ENCODE results near the gene AIPL1. TPM values are rescaled to one million over a fixed set of nuclear protein-coding genes. Genes with fewer than 3 reads are reported as not detected.
A peak's percentile ranks its signal among the peaks of the same experiment; 100 is the strongest.

Gene AIPL1
- total RNA-seq, 3 donors from 2014 or later, result not detected

DNA sequence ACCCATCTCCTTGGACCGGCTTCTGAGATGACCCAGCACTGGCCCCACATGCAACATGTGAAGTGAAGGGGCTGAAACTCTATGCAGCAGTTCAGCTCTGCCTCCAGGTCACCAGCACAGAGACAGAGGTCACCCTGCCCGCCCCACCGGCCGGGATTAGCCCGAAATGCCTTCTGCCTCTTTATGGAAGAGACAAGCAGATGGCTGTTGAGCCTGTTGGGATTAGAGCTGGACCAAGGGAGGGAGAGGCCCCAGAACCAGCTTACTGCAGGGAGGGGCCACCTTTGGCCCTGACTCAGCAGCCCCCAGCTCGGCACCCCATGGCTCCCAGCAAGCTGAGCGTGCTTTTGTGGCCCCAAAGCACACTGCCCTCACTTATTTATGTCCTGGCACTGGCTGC lies 5.7 kb downstream of the AIPL1 start:
- TF ChIP-seq, protein P1, sequence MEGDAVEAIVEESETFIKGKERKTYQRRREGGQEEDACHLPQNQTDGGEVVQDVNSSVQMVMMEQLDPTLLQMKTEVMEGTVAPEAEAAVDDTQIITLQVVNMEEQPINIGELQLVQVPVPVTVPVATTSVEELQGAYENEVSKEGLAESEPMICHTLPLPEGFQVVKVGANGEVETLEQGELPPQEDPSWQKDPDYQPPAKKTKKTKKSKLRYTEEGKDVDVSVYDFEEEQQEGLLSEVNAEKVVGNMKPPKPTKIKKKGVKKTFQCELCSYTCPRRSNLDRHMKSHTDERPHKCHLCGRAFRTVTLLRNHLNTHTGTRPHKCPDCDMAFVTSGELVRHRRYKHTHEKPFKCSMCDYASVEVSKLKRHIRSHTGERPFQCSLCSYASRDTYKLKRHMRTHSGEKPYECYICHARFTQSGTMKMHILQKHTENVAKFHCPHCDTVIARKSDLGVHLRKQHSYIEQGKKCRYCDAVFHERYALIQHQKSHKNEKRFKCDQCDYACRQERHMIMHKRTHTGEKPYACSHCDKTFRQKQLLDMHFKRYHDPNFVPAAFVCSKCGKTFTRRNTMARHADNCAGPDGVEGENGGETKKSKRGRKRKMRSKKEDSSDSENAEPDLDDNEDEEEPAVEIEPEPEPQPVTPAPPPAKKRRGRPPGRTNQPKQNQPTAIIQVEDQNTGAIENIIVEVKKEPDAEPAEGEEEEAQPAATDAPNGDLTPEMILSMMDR (IDR thresholded peaks at IDR 0.05), result no peak
- Histone ChIP-seq H3K4me3 (no peak overlapping the region), H3K4me1 (ENCODE audit: low read depth) (no peaks in the 10 kb centered on the region), H3K9me3 (peaks cover 6% of the 10 kb centered on the region), H3K36me3 (ENCODE audit: low read depth) (no peaks in the 10 kb centered on the region)
- DNase-seq (no peak), ATAC-seq (no peak)
- intact Hi-C loops (cut with DNase I, micrococcal nuclease), result no loop called here

DNA sequence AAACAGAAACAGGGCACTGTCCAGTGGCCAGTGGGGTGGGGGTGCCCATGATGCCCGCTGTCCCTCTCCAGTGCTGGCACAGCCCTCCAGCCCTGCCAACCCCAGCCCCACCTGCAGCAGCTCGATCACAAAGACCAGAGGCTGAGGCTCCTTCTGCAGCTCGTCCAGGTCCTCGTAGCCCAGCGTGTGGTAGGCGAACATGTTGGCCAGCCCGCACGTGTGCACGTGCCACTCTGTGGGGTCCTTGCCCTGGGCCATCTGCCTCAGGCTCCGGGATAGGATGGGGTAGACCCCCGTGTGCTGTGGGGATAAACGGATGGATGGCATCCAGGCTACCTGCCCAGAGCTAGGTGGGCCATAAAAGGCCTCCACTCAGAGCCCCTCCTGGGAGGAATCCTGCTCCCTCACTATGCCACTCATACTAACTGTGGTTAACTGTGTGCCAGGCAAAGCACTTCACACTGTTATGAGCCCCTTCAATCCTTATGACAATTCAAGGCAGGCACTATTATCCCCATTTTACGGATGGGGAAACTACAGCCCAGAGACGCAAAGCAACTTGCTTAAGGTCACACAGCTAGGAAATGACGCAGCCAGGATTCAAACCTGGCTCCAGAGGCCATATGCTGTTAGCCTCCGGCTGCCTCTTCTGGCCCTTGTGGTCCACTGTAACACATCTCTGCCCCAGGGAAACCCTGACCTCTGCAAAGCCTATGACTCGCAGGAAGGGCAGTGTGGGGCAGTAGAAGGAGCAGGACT lies 6.5 kb downstream of the AIPL1 start:
- ATAC-seq (no peak), DNase-seq (no peak)
- TF ChIP-seq, protein P1 (IDR thresholded peaks at IDR 0.05), result no peak
- peaks cover 6% of the 10 kb centered on the region for H3K9me3 ChIP-seq
- no peaks in the 10 kb centered on the region for H3K36me3 ChIP-seq (ENCODE audit: low read depth)
- no peaks in the 10 kb centered on the region for H3K4me1 ChIP-seq (ENCODE audit: low read depth)
- intact Hi-C loops (cut with DNase I, micrococcal nuclease), result no loop called here
- H3K4me3 ChIP-seq, result no peak overlapping the region

DNA sequence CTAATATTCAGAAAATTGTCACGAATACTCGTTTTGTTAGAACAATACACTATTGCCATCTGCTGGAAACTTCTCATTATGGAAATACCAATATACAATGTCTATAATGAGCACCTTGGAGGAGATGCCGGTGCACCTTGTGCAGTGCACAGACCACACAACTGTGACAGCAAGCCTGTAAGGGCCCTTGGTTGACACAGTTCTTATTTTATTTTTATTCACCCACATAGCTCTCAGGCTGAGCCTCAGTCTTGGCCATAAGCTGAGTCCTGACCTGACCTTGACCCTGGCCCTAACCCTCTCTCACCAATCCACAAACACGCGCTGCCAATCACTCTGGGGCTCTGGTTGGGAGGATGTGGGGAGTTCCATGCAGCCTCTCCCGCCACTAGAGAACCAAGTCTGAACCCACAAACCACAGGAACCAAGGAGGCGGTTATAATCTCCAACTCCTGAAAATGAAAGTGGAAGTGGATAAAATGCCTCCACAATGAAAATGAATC lies 7.6 kb downstream of the AIPL1 start:
- Histone ChIP-seq H3K36me3 (ENCODE audit: low read depth) (no peaks in the 10 kb centered on the region), H3K4me3 (no peak overlapping the region), H3K4me1 (ENCODE audit: low read depth) (no peaks in the 10 kb centered on the region), H3K9me3 (peaks cover 6% of the 10 kb centered on the region)
- TF ChIP-seq, protein P1 (IDR thresholded peaks at IDR 0.05), result no peak
- peak; percentile 19 for ATAC-seq
- DNase-seq, result peak in 1 of 3 donors; percentile 27
- intact Hi-C loops (cut with DNase I, micrococcal nuclease), result no loop called here

DNA sequence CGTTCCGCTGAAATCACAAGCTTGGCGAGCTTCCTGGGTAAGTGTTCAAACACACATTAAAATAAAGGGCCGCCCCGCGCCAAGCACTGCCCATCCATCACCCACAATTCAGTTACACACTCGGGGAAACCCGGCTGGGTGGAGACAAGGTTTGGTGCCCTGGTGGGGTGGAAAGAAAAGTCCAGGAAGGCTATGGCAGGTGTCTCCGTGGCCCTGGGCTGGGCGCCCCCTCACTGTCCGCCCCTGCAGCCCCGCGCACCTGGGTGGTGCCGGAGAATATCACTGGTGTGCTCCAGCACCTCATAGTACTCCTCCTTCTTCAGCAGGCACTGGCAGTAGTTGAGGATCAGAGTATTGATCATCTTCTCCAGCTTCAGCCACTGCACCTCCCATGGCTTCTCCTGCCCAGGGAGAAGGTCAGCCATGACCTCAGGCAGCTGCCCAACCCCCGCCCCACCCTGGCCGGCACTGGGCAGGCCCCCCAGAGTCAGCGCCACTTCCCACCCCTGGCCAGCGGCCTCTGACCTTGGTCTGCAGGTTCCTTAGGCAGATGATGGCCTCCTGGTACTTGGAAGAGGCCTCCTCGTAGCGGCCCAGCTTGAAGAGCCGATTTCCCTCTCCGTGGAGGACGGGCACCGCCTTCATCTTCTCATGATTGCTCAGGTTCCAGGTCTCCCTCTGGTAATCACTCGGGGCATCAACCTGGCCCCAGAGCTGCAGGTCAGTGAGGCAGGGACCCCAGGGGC lies 8.4 kb downstream of the AIPL1 start:
- TF ChIP-seq, protein P1 (IDR thresholded peaks at IDR 0.05), result no peak
- Histone ChIP-seq H3K9me3 (peaks cover 6% of the 10 kb centered on the region), H3K36me3 (ENCODE audit: low read depth) (no peaks in the 10 kb centered on the region), H3K4me3 (no peak overlapping the region), H3K4me1 (ENCODE audit: low read depth) (no peaks in the 10 kb centered on the region)
- ATAC-seq, result no peak
- DNase-seq, result no peak
- intact Hi-C loops (cut with DNase I, micrococcal nuclease), result no loop called here

DNA sequence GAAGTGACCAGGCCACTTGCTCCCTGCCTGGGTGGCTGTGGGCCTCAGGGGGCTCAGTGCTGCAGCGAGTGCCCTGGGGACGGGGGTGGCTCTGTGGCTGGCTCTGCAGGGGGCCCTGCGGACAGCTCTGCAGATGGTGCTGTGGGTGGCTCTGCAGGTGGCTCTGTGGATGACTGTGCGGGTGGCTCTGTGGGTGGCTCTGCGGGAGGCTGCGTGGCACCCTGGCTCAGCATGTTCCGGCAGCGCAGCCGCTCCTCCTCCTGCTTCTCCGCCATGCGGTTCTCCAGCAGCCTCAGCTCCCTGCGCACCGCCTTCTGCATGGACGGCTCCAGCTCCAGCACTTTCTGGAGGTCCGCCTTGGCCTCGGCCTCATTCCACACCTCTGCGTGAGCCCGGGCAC lies 9.5 kb downstream of the AIPL1 start:
- Histone ChIP-seq H3K4me3 (no peak overlapping the region), H3K9me3 (no peaks in the 10 kb centered on the region), H3K4me1 (ENCODE audit: low read depth) (no peaks in the 10 kb centered on the region), H3K36me3 (ENCODE audit: low read depth) (no peaks in the 10 kb centered on the region)
- DNase-seq, result no peak
- TF ChIP-seq, protein P1 (IDR thresholded peaks at IDR 0.05), result no peak
- intact Hi-C loops (cut with DNase I, micrococcal nuclease), result no loop called here
- ATAC-seq, result no peak
